ENCODE data around the gene TRPV6. TPM values are rescaled to one million over a fixed set of nuclear protein-coding genes. Genes with fewer than 3 reads are reported as not detected.

Gene TRPV6
- total RNA-seq, 1 experiment from 2014 or later: not detected

GRCh38 chr7:142872106-142872675, 13.4 kb downstream of the TRPV6 start:
- Histone ChIP-seq H3K4me2 (ENCODE audit: low read depth, low read length, poor library complexity, severe bottlenecking) (no peak overlapping the region), H3K27me3 (ENCODE audit: low read length) (no peaks in the 10 kb centered on the region), H3K27ac (ENCODE audit: low read length) (no peak overlapping the region), H3K4me3 (ENCODE audit: low read length) (no peak overlapping the region), H4K20me1 (ENCODE audit: insufficient read depth, low read depth, low read length) (no peaks in the 10 kb centered on the region), H3K9ac (ENCODE audit: low read length) (no peak overlapping the region), H3K9me2 (replicated peaks; ENCODE audit: insufficient read depth, low read length) (no peaks in the 10 kb centered on the region), H3K36me3 (ENCODE audit: insufficient read depth, low read length) (no peaks in the 10 kb centered on the region), H2AFZ (ENCODE audit: low read length) (no peak overlapping the region), H3K79me2 (ENCODE audit: low read length) (no peaks in the 10 kb centered on the region), H3K9me3 (ENCODE audit: low read length) (no peaks in the 10 kb centered on the region), H3K4me1 (ENCODE audit: low read length) (no peaks in the 10 kb centered on the region)
- DNase-seq: no peak

- no peak overlapping the region for H3K4me2 ChIP-seq (ENCODE audit: low read depth, low read length, poor library complexity, severe bottlenecking)
- H3K4me1 ChIP-seq (ENCODE audit: low read length): no peaks in the 10 kb centered on the region
- H3K79me2 ChIP-seq (ENCODE audit: low read length): no peaks in the 10 kb centered on the region
- no peaks in the 10 kb centered on the region for H3K9me3 ChIP-seq (ENCODE audit: low read length)
- H3K36me3 ChIP-seq (ENCODE audit: insufficient read depth, low read length): no peaks in the 10 kb centered on the region
- H3K9ac ChIP-seq (ENCODE audit: low read length): no peak overlapping the region
- DNase-seq: no peak
- no peak overlapping the region for H3K27ac ChIP-seq (ENCODE audit: low read length)
- H3K9me2 ChIP-seq (replicated peaks; ENCODE audit: insufficient read depth, low read length): no peaks in the 10 kb centered on the region
- H2AFZ ChIP-seq (ENCODE audit: low read length): no peak overlapping the region
- H3K4me3 ChIP-seq (ENCODE audit: low read length): no peak overlapping the region
- H4K20me1 ChIP-seq (ENCODE audit: insufficient read depth, low read depth, low read length): no peaks in the 10 kb centered on the region
- H3K27me3 ChIP-seq (ENCODE audit: low read length): no peaks in the 10 kb centered on the region
Observed at GRCh38 chr7:142871260-142872105, 14.1 kb downstream of the TRPV6 start.

GRCh38 chr7:142870566-142871259, 14.8 kb downstream of the TRPV6 start:
- Histone ChIP-seq H3K9me3 (ENCODE audit: low read length) (no peaks in the 10 kb centered on the region), H3K27me3 (ENCODE audit: low read length) (no peaks in the 10 kb centered on the region), H3K27ac (ENCODE audit: low read length) (no peak overlapping the region), H3K4me1 (ENCODE audit: low read length) (no peaks in the 10 kb centered on the region), H4K20me1 (ENCODE audit: insufficient read depth, low read depth, low read length) (no peaks in the 10 kb centered on the region), H3K4me3 (ENCODE audit: low read length) (no peak overlapping the region), H2AFZ (ENCODE audit: low read length) (no peak overlapping the region), H3K4me2 (ENCODE audit: low read depth, low read length, poor library complexity, severe bottlenecking) (no peak overlapping the region), H3K79me2 (ENCODE audit: low read length) (no peaks in the 10 kb centered on the region), H3K36me3 (ENCODE audit: insufficient read depth, low read length) (no peaks in the 10 kb centered on the region), H3K9me2 (replicated peaks; ENCODE audit: insufficient read depth, low read length) (no peaks in the 10 kb centered on the region), H3K9ac (ENCODE audit: low read length) (no peak overlapping the region)
- no peak for DNase-seq

GRCh38 chr7:142870147-142870559, 15.4 kb downstream of the TRPV6 start:
- H3K36me3 ChIP-seq (ENCODE audit: insufficient read depth, low read length): no peaks in the 10 kb centered on the region
- DNase-seq: no peak
- H3K4me3 ChIP-seq (ENCODE audit: low read length): no peak overlapping the region
- H3K27me3 ChIP-seq (ENCODE audit: low read length): no peaks in the 10 kb centered on the region
- no peaks in the 10 kb centered on the region for H3K9me3 ChIP-seq (ENCODE audit: low read length)
- H3K9ac ChIP-seq (ENCODE audit: low read length): no peak overlapping the region
- H3K27ac ChIP-seq (ENCODE audit: low read length): no peak overlapping the region
- no peak overlapping the region for H3K4me2 ChIP-seq (ENCODE audit: low read depth, low read length, poor library complexity, severe bottlenecking)
- no peaks in the 10 kb centered on the region for H3K79me2 ChIP-seq (ENCODE audit: low read length)
- H2AFZ ChIP-seq (ENCODE audit: low read length): no peak overlapping the region
- no peaks in the 10 kb centered on the region for H3K4me1 ChIP-seq (ENCODE audit: low read length)
- no peaks in the 10 kb centered on the region for H4K20me1 ChIP-seq (ENCODE audit: insufficient read depth, low read depth, low read length)
- no peaks in the 10 kb centered on the region for H3K9me2 ChIP-seq (replicated peaks; ENCODE audit: insufficient read depth, low read length)

- Histone ChIP-seq H4K20me1 (ENCODE audit: insufficient read depth, low read depth, low read length) (no peaks in the 10 kb centered on the region), H3K9me3 (ENCODE audit: low read length) (no peaks in the 10 kb centered on the region), H3K27me3 (ENCODE audit: low read length) (no peaks in the 10 kb centered on the region), H3K36me3 (ENCODE audit: insufficient read depth, low read length) (no peaks in the 10 kb centered on the region), H3K4me1 (ENCODE audit: low read length) (no peaks in the 10 kb centered on the region), H3K4me3 (ENCODE audit: low read length) (no peak overlapping the region), H3K27ac (ENCODE audit: low read length) (no peak overlapping the region), H3K9ac (ENCODE audit: low read length) (no peak overlapping the region), H3K9me2 (replicated peaks; ENCODE audit: insufficient read depth, low read length) (no peaks in the 10 kb centered on the region), H3K79me2 (ENCODE audit: low read length) (no peaks in the 10 kb centered on the region), H3K4me2 (ENCODE audit: low read depth, low read length, poor library complexity, severe bottlenecking) (no peak overlapping the region), H2AFZ (ENCODE audit: low read length) (no peak overlapping the region)
- no peak for DNase-seq
Observed at GRCh38 chr7:142869434-142869833, 16.1 kb downstream of the TRPV6 start.

- no peaks in the 10 kb centered on the region for H3K36me3 ChIP-seq (ENCODE audit: insufficient read depth, low read length)
- H3K9me3 ChIP-seq (ENCODE audit: low read length): no peaks in the 10 kb centered on the region
- no peaks in the 10 kb centered on the region for H3K9me2 ChIP-seq (replicated peaks; ENCODE audit: insufficient read depth, low read length)
- H4K20me1 ChIP-seq (ENCODE audit: insufficient read depth, low read depth, low read length): no peaks in the 10 kb centered on the region
- no peaks in the 10 kb centered on the region for H3K79me2 ChIP-seq (ENCODE audit: low read length)
- no peak overlapping the region for H3K4me3 ChIP-seq (ENCODE audit: low read length)
- no peak for DNase-seq
- H3K9ac ChIP-seq (ENCODE audit: low read length): no peak overlapping the region
- H3K4me2 ChIP-seq (ENCODE audit: low read depth, low read length, poor library complexity, severe bottlenecking): no peak overlapping the region
- no peaks in the 10 kb centered on the region for H3K27me3 ChIP-seq (ENCODE audit: low read length)
- H2AFZ ChIP-seq (ENCODE audit: low read length): no peak overlapping the region
- no peaks in the 10 kb centered on the region for H3K4me1 ChIP-seq (ENCODE audit: low read length)
- H3K27ac ChIP-seq (ENCODE audit: low read length): no peak overlapping the region
Observed at GRCh38 chr7:142868986-142869415, 16.5 kb downstream of the TRPV6 start.

- no peaks in the 10 kb centered on the region for H3K9me2 ChIP-seq (replicated peaks; ENCODE audit: insufficient read depth, low read length)
- no peak overlapping the region for H3K4me3 ChIP-seq (ENCODE audit: low read length)
- DNase-seq: no peak
- H3K27ac ChIP-seq (ENCODE audit: low read length): no peak overlapping the region
- no peak overlapping the region for H3K9ac ChIP-seq (ENCODE audit: low read length)
- no peaks in the 10 kb centered on the region for H4K20me1 ChIP-seq (ENCODE audit: insufficient read depth, low read depth, low read length)
- H2AFZ ChIP-seq (ENCODE audit: low read length): no peak overlapping the region
- H3K4me2 ChIP-seq (ENCODE audit: low read depth, low read length, poor library complexity, severe bottlenecking): no peak overlapping the region
- H3K9me3 ChIP-seq (ENCODE audit: low read length): no peaks in the 10 kb centered on the region
- H3K79me2 ChIP-seq (ENCODE audit: low read length): no peaks in the 10 kb centered on the region
- H3K27me3 ChIP-seq (ENCODE audit: low read length): no peaks in the 10 kb centered on the region
- no peaks in the 10 kb centered on the region for H3K4me1 ChIP-seq (ENCODE audit: low read length)
- no peaks in the 10 kb centered on the region for H3K36me3 ChIP-seq (ENCODE audit: insufficient read depth, low read length)
Observed at GRCh38 chr7:142868188-142868985, 17.2 kb downstream of the TRPV6 start.
